ENCODE results near the gene LCLAT1.

LCLAT1 gene

GRCh38 chr2:30643674-30644073, 196.6 kb downstream of the LCLAT1 start:
- WGBS (ENCODE audit: insufficient coverage) = 91% methylated on average over 1 of the region's 3 CpGs
- peaks cover 3 to 15% (median 9%) of the 10 kb centered on the region in 4 experiments for H3K36me3 ChIP-seq (ENCODE audit: control insufficient read depth in 4 of 4, insufficient read depth in 4 of 4, low read length in 3 of 4)
- no peaks in the 10 kb centered on the region for H3K4me1 ChIP-seq (ENCODE audit: control extremely low read depth in 1 of 4, control insufficient read depth in 4 of 4, insufficient read depth in 4 of 4, low read length in 3 of 4)
- H3K27me3 ChIP-seq (replicated peaks in 2 of 5; ENCODE audit: control insufficient read depth in 4 of 5, insufficient read depth in 5 of 5, low read length in 4 of 5) = no peaks in the 10 kb centered on the region
- H3K9me3 ChIP-seq (ENCODE audit: control extremely low read depth in 1 of 5, control insufficient read depth in 4 of 5, insufficient read depth in 2 of 5, low read depth in 1 of 5, low read length in 4 of 5) = no peaks in the 10 kb centered on the region
- POLR2A ChIA-PET = no interaction called here
- CTCF ChIA-PET = interaction anchor here (1.0 kb wide), 1 partner anchor 44 kb away, joined by 3 read pairs; no protein-coding TSS in a partner anchor
- DNase-seq = no peak
- no peak overlapping the region for H3K27ac ChIP-seq (ENCODE audit: insufficient read depth in 1 of 2, low read depth in 1 of 2, low read length in 2 of 2, poor library complexity in 1 of 2, severe bottlenecking in 2 of 2)
- H3K4me3 ChIP-seq (ENCODE audit: control insufficient read depth in 1 of 7, extremely low read depth in 1 of 7, insufficient read depth in 4 of 7, low read depth in 2 of 7, low read length in 6 of 7) = no peak overlapping the region

GRCh38 chr2:30645081-30645744, 198.2 kb downstream of the LCLAT1 start:
- DNase-seq = no peak
- H3K27me3 ChIP-seq (replicated peaks in 2 of 5; ENCODE audit: control insufficient read depth in 4 of 5, insufficient read depth in 5 of 5, low read length in 4 of 5) = no peaks in the 10 kb centered on the region
- H3K27ac ChIP-seq (ENCODE audit: insufficient read depth in 1 of 2, low read depth in 1 of 2, low read length in 2 of 2, poor library complexity in 1 of 2, severe bottlenecking in 2 of 2) = no peak overlapping the region
- H3K4me1 ChIP-seq (ENCODE audit: control extremely low read depth in 1 of 4, control insufficient read depth in 4 of 4, insufficient read depth in 4 of 4, low read length in 3 of 4) = no peaks in the 10 kb centered on the region
- CTCF ChIA-PET = interaction anchor here (0.6 to 1.6 kb wide), 3 partner anchors 18 to 66 kb away, joined by 3 to 4 read pairs (median 3); no protein-coding TSS in a partner anchor
- no peak overlapping the region for H3K4me3 ChIP-seq (ENCODE audit: control insufficient read depth in 1 of 7, extremely low read depth in 1 of 7, insufficient read depth in 4 of 7, low read depth in 2 of 7, low read length in 6 of 7)
- POLR2A ChIA-PET = no interaction called here
- H3K36me3 ChIP-seq (ENCODE audit: control insufficient read depth in 4 of 4, insufficient read depth in 4 of 4, low read length in 3 of 4) = peaks cover 3 to 10% (median 6%) of the 10 kb centered on the region in 4 experiments
- H3K9me3 ChIP-seq (ENCODE audit: control extremely low read depth in 1 of 5, control insufficient read depth in 4 of 5, insufficient read depth in 2 of 5, low read depth in 1 of 5, low read length in 4 of 5) = no peaks in the 10 kb centered on the region
- WGBS (ENCODE audit: insufficient coverage) = no CpG with 5 or more reads among the region's 3 CpGs

- H3K27ac ChIP-seq (ENCODE audit: insufficient read depth in 1 of 2, low read depth in 1 of 2, low read length in 2 of 2, poor library complexity in 1 of 2, severe bottlenecking in 2 of 2) = no peak overlapping the region
- no peak for DNase-seq
- H3K9me3 ChIP-seq (ENCODE audit: control extremely low read depth in 1 of 5, control insufficient read depth in 4 of 5, insufficient read depth in 2 of 5, low read depth in 1 of 5, low read length in 4 of 5) = no peaks in the 10 kb centered on the region
- H3K4me1 ChIP-seq (ENCODE audit: control extremely low read depth in 1 of 4, control insufficient read depth in 4 of 4, insufficient read depth in 4 of 4, low read length in 3 of 4) = no peaks in the 10 kb centered on the region
- ChIA-PET CTCF (interaction anchor here (1.4 to 1.6 kb wide), 2 partner anchors 17 to 66 kb away, joined by 3 to 4 read pairs; no protein-coding TSS in a partner anchor), POLR2A (no interaction called here)
- H3K36me3 ChIP-seq (ENCODE audit: control insufficient read depth in 4 of 4, insufficient read depth in 4 of 4, low read length in 3 of 4) = peaks cover 3 to 6% (median 4%) of the 10 kb centered on the region in 4 experiments
- no peaks in the 10 kb centered on the region for H3K27me3 ChIP-seq (replicated peaks in 2 of 5; ENCODE audit: control insufficient read depth in 4 of 5, insufficient read depth in 5 of 5, low read length in 4 of 5)
- H3K4me3 ChIP-seq (ENCODE audit: control insufficient read depth in 1 of 7, extremely low read depth in 1 of 7, insufficient read depth in 4 of 7, low read depth in 2 of 7, low read length in 6 of 7) = no peak overlapping the region
- 82% methylated on average over 3 of the region's 3 CpGs for WGBS (ENCODE audit: insufficient coverage)
Measured at GRCh38 chr2:30645745-30646119, 198.7 kb downstream of the LCLAT1 start.

- H3K4me1 ChIP-seq (ENCODE audit: control extremely low read depth in 1 of 4, control insufficient read depth in 4 of 4, insufficient read depth in 4 of 4, low read length in 3 of 4) = no peaks in the 10 kb centered on the region
- H3K9me3 ChIP-seq (ENCODE audit: control extremely low read depth in 1 of 5, control insufficient read depth in 4 of 5, insufficient read depth in 2 of 5, low read depth in 1 of 5, low read length in 4 of 5) = no peaks in the 10 kb centered on the region
- no peak for DNase-seq
- H3K4me3 ChIP-seq (ENCODE audit: control insufficient read depth in 1 of 7, extremely low read depth in 1 of 7, insufficient read depth in 4 of 7, low read depth in 2 of 7, low read length in 6 of 7) = no peak overlapping the region
- 97% methylated on average over 9 of the region's 11 CpGs for WGBS (ENCODE audit: insufficient coverage)
- POLR2A ChIA-PET = no interaction called here
- CTCF ChIA-PET = interaction anchor here (1.7 kb wide), 1 partner anchor 62 kb away, joined by 3 read pairs; no protein-coding TSS in a partner anchor
- H3K27ac ChIP-seq (ENCODE audit: insufficient read depth in 1 of 2, low read depth in 1 of 2, low read length in 2 of 2, poor library complexity in 1 of 2, severe bottlenecking in 2 of 2) = no peak overlapping the region
- peaks cover 0 to 2% (median 1%) of the 10 kb centered on the region in 4 experiments for H3K36me3 ChIP-seq (ENCODE audit: control insufficient read depth in 4 of 4, insufficient read depth in 4 of 4, low read length in 3 of 4)
- H3K27me3 ChIP-seq (replicated peaks in 2 of 5; ENCODE audit: control insufficient read depth in 4 of 5, insufficient read depth in 5 of 5, low read length in 4 of 5) = no peaks in the 10 kb centered on the region
Measured at GRCh38 chr2:30647752-30648457, 200.9 kb downstream of the LCLAT1 start.

- H3K4me3 ChIP-seq (ENCODE audit: control insufficient read depth in 1 of 7, extremely low read depth in 1 of 7, insufficient read depth in 4 of 7, low read depth in 2 of 7, low read length in 6 of 7) = no peak overlapping the region
- no peak for DNase-seq
- peaks cover 0 to 2% (median 0%) of the 10 kb centered on the region in 5 experiments for H3K27me3 ChIP-seq (replicated peaks in 2 of 5; ENCODE audit: control insufficient read depth in 4 of 5, insufficient read depth in 5 of 5, low read length in 4 of 5)
- no peaks in the 10 kb centered on the region for H3K4me1 ChIP-seq (ENCODE audit: control extremely low read depth in 1 of 4, control insufficient read depth in 4 of 4, insufficient read depth in 4 of 4, low read length in 3 of 4)
- H3K36me3 ChIP-seq (ENCODE audit: control insufficient read depth in 4 of 4, insufficient read depth in 4 of 4, low read length in 3 of 4) = peaks cover 0 to 2% (median under 1%) of the 10 kb centered on the region in 4 experiments
- 83% methylated on average over 2 of the region's 4 CpGs for WGBS (ENCODE audit: insufficient coverage)
- H3K27ac ChIP-seq (ENCODE audit: insufficient read depth in 1 of 2, low read depth in 1 of 2, low read length in 2 of 2, poor library complexity in 1 of 2, severe bottlenecking in 2 of 2) = no peak overlapping the region
- ChIA-PET POLR2A (no interaction called here), CTCF (no interaction called here)
- no peaks in the 10 kb centered on the region for H3K9me3 ChIP-seq (ENCODE audit: control extremely low read depth in 1 of 5, control insufficient read depth in 4 of 5, insufficient read depth in 2 of 5, low read depth in 1 of 5, low read length in 4 of 5)
Measured at GRCh38 chr2:30649278-30649677, 202.2 kb downstream of the LCLAT1 start.

GRCh38 chr2:30649828-30650227, 202.8 kb downstream of the LCLAT1 start:
- CTCF ChIA-PET = no interaction called here
- H3K36me3 ChIP-seq (ENCODE audit: control insufficient read depth in 4 of 4, insufficient read depth in 4 of 4, low read length in 3 of 4) = peaks cover 0 to 2% (median 0%) of the 10 kb centered on the region in 4 experiments
- H3K27me3 ChIP-seq (replicated peaks in 2 of 5; ENCODE audit: control insufficient read depth in 4 of 5, insufficient read depth in 5 of 5, low read length in 4 of 5) = peaks cover 0 to 2% (median 0%) of the 10 kb centered on the region in 5 experiments
- no peak for DNase-seq
- POLR2A ChIA-PET = no interaction called here
- H3K4me3 ChIP-seq (ENCODE audit: control insufficient read depth in 1 of 7, extremely low read depth in 1 of 7, insufficient read depth in 4 of 7, low read depth in 2 of 7, low read length in 6 of 7) = no peak overlapping the region
- WGBS (ENCODE audit: insufficient coverage) = 85% methylated on average over 5 of the region's 5 CpGs
- no peaks in the 10 kb centered on the region for H3K9me3 ChIP-seq (ENCODE audit: control extremely low read depth in 1 of 5, control insufficient read depth in 4 of 5, insufficient read depth in 2 of 5, low read depth in 1 of 5, low read length in 4 of 5)
- H3K27ac ChIP-seq (ENCODE audit: insufficient read depth in 1 of 2, low read depth in 1 of 2, low read length in 2 of 2, poor library complexity in 1 of 2, severe bottlenecking in 2 of 2) = no peak overlapping the region
- no peaks in the 10 kb centered on the region for H3K4me1 ChIP-seq (ENCODE audit: control extremely low read depth in 1 of 4, control insufficient read depth in 4 of 4, insufficient read depth in 4 of 4, low read length in 3 of 4)

GRCh38 chr2:30652271-30652915, 205.3 kb downstream of the LCLAT1 start:
- WGBS (ENCODE audit: insufficient coverage) = 96% methylated on average over 8 of the region's 8 CpGs
- ChIA-PET CTCF (no interaction called here), POLR2A (no interaction called here)
- Histone ChIP-seq H3K27me3 (replicated peaks in 2 of 5; ENCODE audit: control insufficient read depth in 4 of 5, insufficient read depth in 5 of 5, low read length in 4 of 5) (peaks cover 0 to 2% (median 0%) of the 10 kb centered on the region in 5 experiments), H3K9me3 (ENCODE audit: control extremely low read depth in 1 of 5, control insufficient read depth in 4 of 5, insufficient read depth in 2 of 5, low read depth in 1 of 5, low read length in 4 of 5) (no peaks in the 10 kb centered on the region), H3K27ac (ENCODE audit: insufficient read depth in 1 of 2, low read depth in 1 of 2, low read length in 2 of 2, poor library complexity in 1 of 2, severe bottlenecking in 2 of 2) (no peak overlapping the region), H3K4me1 (ENCODE audit: control extremely low read depth in 1 of 4, control insufficient read depth in 4 of 4, insufficient read depth in 4 of 4, low read length in 3 of 4) (no peaks in the 10 kb centered on the region), H3K36me3 (ENCODE audit: control insufficient read depth in 4 of 4, insufficient read depth in 4 of 4, low read length in 3 of 4) (no peaks in the 10 kb centered on the region), H3K4me3 (ENCODE audit: control insufficient read depth in 1 of 7, extremely low read depth in 1 of 7, insufficient read depth in 4 of 7, low read depth in 2 of 7, low read length in 6 of 7) (no peak overlapping the region)
- no peak for DNase-seq

All from common myeloid progenitor, CD34-positive (primary cell).